Hepatocyte (in vitro differentiated cells): Measurements from ENCODE around the gene SDR42E1. TPM values are rescaled to one million over a fixed set of nuclear protein-coding genes. Genes with fewer than 3 reads are reported as not detected.

Source experiments
- DNase-seq: peaks from one replicate; pipeline ENCODE4 v3.0.0-alpha.2; 2016; ENCODE audit warnings: low spot score
- H2AFZ ChIP-seq: fragments of 200-600 bp; sonication (generic); 2 replicates; pipeline ENCODE4 v1.6.0; 2016; ENCODE audit warnings: antibody characterized with exemption, mild to moderate bottlenecking
- H3K27ac ChIP-seq: fragments of 200-600 bp; sonication (generic); 2 replicates; pipeline ENCODE4 v1.5.1; 2016; ENCODE audit warnings: mild to moderate bottlenecking
- H3K27me3 ChIP-seq: fragments of 200-600 bp; sonication (generic); 2 replicates; pipeline ENCODE4 v1.6.1; 2016
- H3K36me3 ChIP-seq: fragments of 200-600 bp; sonication (generic); replicated peaks from 2 replicates; pipeline ENCODE4 v1.5.1; 2016; ENCODE audit warnings: low read depth; ENCODE audit not compliant: insufficient read depth
- H3K4me1 ChIP-seq: fragments of 200-600 bp; sonication (generic); 2 replicates; pipeline ENCODE4 v1.5.1; 2016; ENCODE audit warnings: mild to moderate bottlenecking, moderate library complexity; ENCODE audit not compliant: insufficient read depth
- H3K4me2 ChIP-seq: fragments of 200-600 bp; sonication (generic); 2 replicates; pipeline ENCODE4 v1.6.0; 2016
- H3K4me3 ChIP-seq: fragments of 200-600 bp; sonication (generic); 2 replicates; pipeline ENCODE4 v1.5.1; 2016; ENCODE audit warnings: mild to moderate bottlenecking
- H3K79me2 ChIP-seq: fragments of 200-600 bp; sonication (generic); 2 replicates; pipeline ENCODE4 v1.6.0; 2017; ENCODE audit warnings: mild to moderate bottlenecking
- H3K9me2 ChIP-seq: fragments of 200-600 bp; sonication (generic); replicated peaks from 2 replicates; pipeline ENCODE4 v1.6.0; 2017; ENCODE audit warnings: mild to moderate bottlenecking; ENCODE audit not compliant: insufficient read depth
- H3K9me3 ChIP-seq: fragments of 200-600 bp; sonication (generic); 2 replicates; pipeline ENCODE4 v1.5.1; 2016; ENCODE audit warnings: low read depth, mild to moderate bottlenecking
- H4K20me1 ChIP-seq: fragments of 200-600 bp; sonication (generic); 2 replicates; pipeline ENCODE4 v1.6.0; 2016; ENCODE audit warnings: mild to moderate bottlenecking; ENCODE audit not compliant: insufficient read depth, poor library complexity, severe bottlenecking
- CTCF ChIP-seq: fragments of 200-600 bp; sonication (generic); IDR thresholded peaks from 2 replicates; pipeline ENCODE4 v1.5.1; 2016; ENCODE audit warnings: antibody characterized with exemption, mild to moderate bottlenecking; ENCODE audit not compliant: poor library complexity
- EZH2 ChIP-seq: fragments of 200-600 bp; sonication (generic); IDR thresholded peaks from 2 replicates; pipeline ENCODE4 v1.6.1; 2016; ENCODE audit warnings: antibody characterized with exemption, mild to moderate bottlenecking, borderline replicate concordance
- EZH2phosphoT487 ChIP-seq: fragments of 200-600 bp; sonication (generic); IDR thresholded peaks from one replicate; pipeline ENCODE4 v1.6.1; 2018; ENCODE audit warnings: antibody characterized with exemption, mild to moderate bottlenecking, low read depth, moderate library complexity; ENCODE audit not compliant: unreplicated experiment, severe bottlenecking
- WGBS: methylation state at CpG from one replicate; pipeline ENCODE4 v1.1.6; 2016; ENCODE audit warnings: low lambda C conversion rate; ENCODE audit errors: missing lambda C conversion rate; 5-methylcytosine and 5-hydroxymethylcytosine counted together
- polyA plus RNA-seq: library from polyadenylated mRNA; unstranded; fragments of >200 nt; fragmentation: Nextera tagmentation; extraction: Ambion mirVana; gene quantifications from 2 replicates; pipeline ENCODE4 v1.2.1, GENCODE V29; 2016
- total RNA-seq: library from RNA; depleted of rRNA; stranded (reverse); fragments of >200 nt; gene quantifications from 2 replicates; pipeline ENCODE4 v1.2.3, GENCODE V29; 2014

SDR42E1 gene
- total and polyA plus RNA-seq, 2 experiments from 2014 or later, result 0.04 TPM; not detected in 1

- Histone ChIP-seq H3K4me2 (no peak overlapping the region), H4K20me1 (no peaks in the 10 kb centered on the region), H3K9me3 (no peaks in the 10 kb centered on the region), H3K4me1 (no peaks in the 10 kb centered on the region), H3K36me3 (no peaks in the 10 kb centered on the region), H3K27me3 (no peaks in the 10 kb centered on the region), H3K79me2 (no peaks in the 10 kb centered on the region), H3K4me3 (no peak overlapping the region), H3K27ac (no peak overlapping the region), H2AFZ (no peak overlapping the region), H3K9me2 (no peaks in the 10 kb centered on the region)
- no peak for DNase-seq
- TF ChIP-seq EZH2phosphoT487 (no peak), CTCF (no peak), EZH2 (no peak)
- WGBS, result 94% methylated on average over 5 of the region's 5 CpGs
These were observed 8.8 kb upstream of the SDR42E1 start for GRCh38 chr16:82020051-82020450.

- no peak overlapping the region for H3K27ac ChIP-seq
- no peaks in the 10 kb centered on the region for H3K9me3 ChIP-seq
- no peak overlapping the region for H3K4me2 ChIP-seq
- H3K27me3 ChIP-seq, result no peaks in the 10 kb centered on the region
- no peaks in the 10 kb centered on the region for H3K4me1 ChIP-seq
- no peaks in the 10 kb centered on the region for H3K79me2 ChIP-seq
- H4K20me1 ChIP-seq, result no peaks in the 10 kb centered on the region
- no peaks in the 10 kb centered on the region for H3K9me2 ChIP-seq
- H3K36me3 ChIP-seq, result no peaks in the 10 kb centered on the region
- DNase-seq, result no peak
- 75% methylated on average over 8 of the region's 8 CpGs for WGBS
- no peak overlapping the region for H2AFZ ChIP-seq
- H3K4me3 ChIP-seq, result no peak overlapping the region
- TF ChIP-seq CTCF (no peak), EZH2 (no peak), EZH2phosphoT487 (no peak)
These were observed 8.3 kb upstream of the SDR42E1 start for GRCh38 chr16:82019535-82019934.

- no peaks in the 10 kb centered on the region for H3K36me3 ChIP-seq
- WGBS, result 85% methylated on average over 6 of the region's 6 CpGs
These were observed 6.8 kb upstream of the SDR42E1 start for GRCh38 chr16:82017911-82018568.

More at GRCh38 chr16:82017911-82018568, 6.8 kb upstream of the SDR42E1 start:
- no peaks in the 10 kb centered on the region for H3K4me1 ChIP-seq
- no peak overlapping the region for H3K27ac ChIP-seq
- H3K4me3 ChIP-seq, result no peak overlapping the region
- no peak overlapping the region for H3K4me2 ChIP-seq
- H3K27me3 ChIP-seq, result no peaks in the 10 kb centered on the region
- H3K9me2 ChIP-seq, result no peaks in the 10 kb centered on the region
- no peaks in the 10 kb centered on the region for H3K79me2 ChIP-seq
- H2AFZ ChIP-seq, result no peak overlapping the region
- TF ChIP-seq EZH2phosphoT487, result no peak
- no peak for TF ChIP-seq EZH2
- no peak for TF ChIP-seq CTCF
- DNase-seq, result no peak
- H3K9me3 ChIP-seq, result no peaks in the 10 kb centered on the region
- H4K20me1 ChIP-seq, result no peaks in the 10 kb centered on the region
